ENCODE results near the gene C1orf115.

DNA sequence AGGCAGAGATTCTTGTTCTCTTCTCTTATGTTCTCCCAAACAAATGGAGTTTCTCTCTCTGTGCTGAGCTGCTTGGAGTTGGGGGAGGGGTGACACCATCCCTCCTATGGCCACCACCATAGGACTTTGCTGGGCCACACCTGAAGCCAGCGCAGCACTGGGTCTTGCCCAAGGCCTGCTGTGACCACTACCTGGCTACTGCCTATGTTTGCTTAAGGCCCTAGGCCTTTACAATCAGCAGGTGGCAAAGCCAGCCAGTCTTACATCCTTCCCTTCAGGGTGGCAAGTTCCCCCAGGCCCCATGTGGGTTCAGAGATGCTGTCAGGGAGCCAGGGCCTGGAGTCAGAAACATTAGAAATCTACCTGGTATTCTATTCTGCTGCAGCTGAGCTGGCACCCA lies 51.7 kb downstream of the C1orf115 start:
- TF ChIP-seq CTCF (IDR thresholded peaks at IDR 0.05) (no peak), EP300 (IDR thresholded peaks at IDR 0.05) (no peak)

Measured in esophagus muscularis mucosa (tissue), 3 donors.